ENCODE data around the gene PMCH.

- no peak for TF ChIP-seq CTCF (IDR thresholded peaks at IDR 0.05)
- no peak for TF ChIP-seq POLR2A (IDR thresholded peaks at IDR 0.05)
Measured at GRCh38 chr12:102174117-102174516, 23.5 kb downstream of the PMCH start.
